Neuronal stem cell (in vitro differentiated cells): Measurements from ENCODE around the gene IDI2.

Experiments
- DNase-seq: peaks from one replicate; pipeline ENCODE4 v3.0.0-alpha.2; 2013; ENCODE audit warnings: low spot score
- H2AFZ ChIP-seq: one replicate; pipeline ENCODE4 v1.6.1; 2013; ENCODE audit warnings: mild to moderate bottlenecking, low read length, inconsistent platforms
- H2AK5ac ChIP-seq: 2 replicates; pipeline ENCODE4 v1.6.1; 2013; ENCODE audit warnings: low read depth, mild to moderate bottlenecking, inconsistent platforms, low read length, moderate library complexity, mixed read lengths
- H2BK120ac ChIP-seq: 2 replicates; pipeline ENCODE4 v1.6.1; 2013; ENCODE audit warnings: low read depth, mild to moderate bottlenecking, inconsistent platforms, low read length, moderate library complexity, mixed read lengths
- H2BK12ac ChIP-seq: one replicate; pipeline ENCODE4 v1.6.1; 2013; ENCODE audit warnings: low read length, inconsistent platforms
- H2BK15ac ChIP-seq: 2 replicates; pipeline ENCODE4 v1.6.1; 2013; ENCODE audit warnings: mild to moderate bottlenecking, low read length, inconsistent platforms, mixed read lengths
- H2BK5ac ChIP-seq: one replicate; pipeline ENCODE4 v1.6.1; 2013; ENCODE audit warnings: inconsistent platforms, mild to moderate bottlenecking, low read length, moderate library complexity
- H3K14ac ChIP-seq: one replicate; pipeline ENCODE4 v1.6.1; 2013; ENCODE audit warnings: low read length, inconsistent platforms
- H3K18ac ChIP-seq: 2 replicates; pipeline ENCODE4 v1.6.1; 2013; ENCODE audit warnings: low read length, inconsistent platforms
- H3K23ac ChIP-seq: 2 replicates; pipeline ENCODE4 v1.6.1; 2013; ENCODE audit warnings: low read depth, mild to moderate bottlenecking, mixed read lengths, low read length, inconsistent platforms; ENCODE audit not compliant: poor library complexity
- H3K27ac ChIP-seq: replicated peaks from 3 replicates; pipeline ENCODE4 v1.5.1; 2013; ENCODE audit warnings: low read length, inconsistent platforms
- H3K27me3 ChIP-seq, 3 experiments: 2 replicates each; pipeline ENCODE4 v1.6.1; 2013; ENCODE audit warnings: low read length in 3 of 3, mild to moderate bottlenecking in 2 of 3, inconsistent platforms in 1 of 3, low read depth in 1 of 3, mixed read lengths in 1 of 3, moderate library complexity in 1 of 3; ENCODE audit not compliant: control insufficient read depth in 3 of 3, insufficient read depth in 3 of 3
- H3K36me3 ChIP-seq, 2 donors: replicated peaks in 1 of 2; 2 replicates each; pipeline ENCODE4 v1.6.1; 2013; ENCODE audit warnings: low read length in 2 of 2; ENCODE audit not compliant: control insufficient read depth in 2 of 2, insufficient read depth in 2 of 2
- H3K4ac ChIP-seq: 2 replicates; pipeline ENCODE4 v1.6.1; 2013; ENCODE audit warnings: inconsistent platforms, mild to moderate bottlenecking, low read length, moderate library complexity
- H3K4me1 ChIP-seq, 2 donors: 1 replicate in 1 of 2; 2 replicates in 1 of 2; pipeline ENCODE4 v1.6.1; 2013; ENCODE audit warnings: low read length in 2 of 2, low read depth in 1 of 2; ENCODE audit not compliant: control insufficient read depth in 2 of 2, insufficient read depth in 1 of 2
- H3K4me2 ChIP-seq: one replicate; pipeline ENCODE4 v1.6.1; 2013; ENCODE audit warnings: mild to moderate bottlenecking, low read length, inconsistent platforms; ENCODE audit not compliant: insufficient read depth, poor library complexity, severe bottlenecking
- H3K4me3 ChIP-seq, 2 donors: 2 replicates each; pipeline ENCODE4 v1.5.1; 2013; ENCODE audit warnings: low read length in 2 of 2, mild to moderate bottlenecking in 2 of 2, inconsistent platforms in 1 of 2, moderate library complexity in 1 of 2
- H3K79me1 ChIP-seq: one replicate; pipeline ENCODE4 v1.6.1; 2013; ENCODE audit warnings: low read depth, mild to moderate bottlenecking, inconsistent platforms, low read length, moderate library complexity
- H3K9ac ChIP-seq: one replicate; pipeline ENCODE4 v1.6.1; 2013; ENCODE audit warnings: mild to moderate bottlenecking, low read depth, low read length, inconsistent platforms; ENCODE audit not compliant: poor library complexity
- H3K9me3 ChIP-seq, 2 donors: replicated peaks in 1 of 2; 2 replicates each; pipeline versions ENCODE3 to v1.6.1; 2013; ENCODE audit warnings: low read length in 2 of 2, mild to moderate bottlenecking in 2 of 2, inconsistent platforms in 1 of 2, low read depth in 1 of 2, mixed read lengths in 1 of 2, moderate library complexity in 1 of 2; ENCODE audit not compliant: control insufficient read depth in 2 of 2, insufficient read depth in 1 of 2
- H4K8ac ChIP-seq: one replicate; pipeline ENCODE4 v1.6.1; 2013; ENCODE audit warnings: low read depth, mild to moderate bottlenecking, inconsistent platforms, low read length, moderate library complexity
- H4K91ac ChIP-seq: one replicate; pipeline ENCODE4 v1.6.1; 2013; ENCODE audit warnings: low read length, low read depth, mild to moderate bottlenecking, inconsistent platforms; ENCODE audit not compliant: poor library complexity
- WGBS, 2 donors: extraction: QIAGEN DNeasy Blood & Tissue Kit; methylation state at CpG; one replicate each; pipeline ENCODE4 v1.1.7; 2013; ENCODE audit warnings: missing lambda C conversion rate in 2 of 2, mixed read lengths in 1 of 2; ENCODE audit not compliant: insufficient read length in 2 of 2, insufficient replicate concordance in 1 of 2; ENCODE audit errors: extremely low coverage in 2 of 2; 5-methylcytosine and 5-hydroxymethylcytosine counted together

IDI2 gene

GRCh38 chr10:997266-998022, 28.2 kb downstream of the IDI2 start:
- no peak overlapping the region for H2BK12ac ChIP-seq

DNA sequence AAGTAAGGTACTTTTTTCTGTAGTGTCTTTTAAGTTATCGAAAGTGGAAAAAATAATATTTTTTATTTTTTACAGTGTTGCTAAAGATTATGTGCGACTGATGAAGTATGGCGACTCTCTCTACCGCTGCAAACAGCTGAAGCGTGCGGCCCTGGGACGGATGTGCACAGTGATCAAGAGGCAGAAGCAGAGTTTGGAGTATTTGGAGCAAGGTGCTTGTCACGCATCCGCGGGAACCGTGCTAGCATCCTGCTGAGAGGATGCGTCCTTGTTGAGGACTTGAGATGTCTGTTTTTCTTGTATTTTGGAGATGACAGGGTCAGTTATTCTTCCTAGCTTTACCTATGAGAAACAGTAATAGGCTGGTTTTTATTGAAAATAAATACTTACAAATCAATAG, 29.6 kb downstream of the IDI2 start:
- Histone ChIP-seq H3K18ac (no peak overlapping the region), H3K27ac (no peak overlapping the region), H2BK12ac (no peak overlapping the region), H3K9ac (no peak overlapping the region), H3K9me3 (peaks cover 3 to 7% of the 10 kb centered on the region in 2 donors), H2BK5ac (no peak overlapping the region), H3K23ac (no peak overlapping the region), H4K91ac (no peak overlapping the region), H2BK15ac (no peak overlapping the region), H2AK5ac (no peak overlapping the region), H3K4me2 (no peak overlapping the region), H4K8ac (no peak overlapping the region), H2BK120ac (no peak overlapping the region), H3K14ac (no peak overlapping the region), H2AFZ (no peak overlapping the region), H3K79me1 (peaks cover 2% of the 10 kb centered on the region), H3K27me3 (no peaks in the 10 kb centered on the region), H3K4me3 (no peak overlapping the region), H3K4ac (no peak overlapping the region), H3K36me3 (peaks cover 48 to 90% of the 10 kb centered on the region in 2 donors), H3K4me1 (no peaks in the 10 kb centered on the region)
- WGBS, 2 donors, result no CpG with 5 or more reads among the region's 12 CpGs
- DNase-seq, result no peak

More at GRCh38 chr10:997266-998022, 28.2 kb downstream of the IDI2 start:
- H2BK5ac ChIP-seq, result no peak overlapping the region
- H3K27me3 ChIP-seq, result no peaks in the 10 kb centered on the region
- H2BK15ac ChIP-seq, result no peak overlapping the region
- H2BK120ac ChIP-seq, result no peak overlapping the region
- H3K18ac ChIP-seq, result no peak overlapping the region
- H4K91ac ChIP-seq, result no peak overlapping the region
- no peak overlapping the region for H2AK5ac ChIP-seq
- peaks cover 2% of the 10 kb centered on the region for H3K79me1 ChIP-seq
- no peak overlapping the region for H3K27ac ChIP-seq
- H3K4me1 ChIP-seq, result no peaks in the 10 kb centered on the region
- no peak overlapping the region for H2AFZ ChIP-seq
- no peak overlapping the region for H3K4ac ChIP-seq
- no peak for DNase-seq
- H3K14ac ChIP-seq, result no peak overlapping the region
- no peak overlapping the region for H3K4me2 ChIP-seq
- no peak overlapping the region for H3K4me3 ChIP-seq
- H4K8ac ChIP-seq, result no peak overlapping the region
- WGBS, 2 donors, result no CpG with 5 or more reads among the region's 19 CpGs
- H3K9ac ChIP-seq, result no peak overlapping the region
- peaks cover 3 to 19% of the 10 kb centered on the region in 2 donors for H3K9me3 ChIP-seq
- H3K23ac ChIP-seq, result no peak overlapping the region
- H3K36me3 ChIP-seq, result peaks cover 52 to 99% of the 10 kb centered on the region in 2 donors

- H3K79me1 ChIP-seq, result peaks cover 2% of the 10 kb centered on the region
- peak overlapping the region; percentile 22 for H3K9ac ChIP-seq
- no peak overlapping the region for H2BK5ac ChIP-seq
- no peak overlapping the region for H2AFZ ChIP-seq
- no peak overlapping the region for H2BK120ac ChIP-seq
- no peak overlapping the region for H2BK15ac ChIP-seq
- H3K9me3 ChIP-seq, result peaks cover under 1 to 3% of the 10 kb centered on the region in 2 donors
- no CpG with 5 or more reads among the region's 7 CpGs for WGBS, 2 donors
- H3K27me3 ChIP-seq, result no peaks in the 10 kb centered on the region
- H3K23ac ChIP-seq, result no peak overlapping the region
- no peaks in the 10 kb centered on the region for H3K4me1 ChIP-seq
- no peak overlapping the region for H3K4ac ChIP-seq
- no peak overlapping the region for H4K8ac ChIP-seq
- DNase-seq, result no peak
- H2BK12ac ChIP-seq, result no peak overlapping the region
- H3K27ac ChIP-seq, result no peak overlapping the region
- peaks cover 46 to 90% of the 10 kb centered on the region in 2 donors for H3K36me3 ChIP-seq
- H3K4me2 ChIP-seq, result no peak overlapping the region
- H3K14ac ChIP-seq, result no peak overlapping the region
- H3K18ac ChIP-seq, result no peak overlapping the region
- no peak overlapping the region for H4K91ac ChIP-seq
- H2AK5ac ChIP-seq, result no peak overlapping the region
- no peak overlapping the region for H3K4me3 ChIP-seq
Measured at GRCh38 chr10:995559-995926, 30.1 kb downstream of the IDI2 start.

DNA sequence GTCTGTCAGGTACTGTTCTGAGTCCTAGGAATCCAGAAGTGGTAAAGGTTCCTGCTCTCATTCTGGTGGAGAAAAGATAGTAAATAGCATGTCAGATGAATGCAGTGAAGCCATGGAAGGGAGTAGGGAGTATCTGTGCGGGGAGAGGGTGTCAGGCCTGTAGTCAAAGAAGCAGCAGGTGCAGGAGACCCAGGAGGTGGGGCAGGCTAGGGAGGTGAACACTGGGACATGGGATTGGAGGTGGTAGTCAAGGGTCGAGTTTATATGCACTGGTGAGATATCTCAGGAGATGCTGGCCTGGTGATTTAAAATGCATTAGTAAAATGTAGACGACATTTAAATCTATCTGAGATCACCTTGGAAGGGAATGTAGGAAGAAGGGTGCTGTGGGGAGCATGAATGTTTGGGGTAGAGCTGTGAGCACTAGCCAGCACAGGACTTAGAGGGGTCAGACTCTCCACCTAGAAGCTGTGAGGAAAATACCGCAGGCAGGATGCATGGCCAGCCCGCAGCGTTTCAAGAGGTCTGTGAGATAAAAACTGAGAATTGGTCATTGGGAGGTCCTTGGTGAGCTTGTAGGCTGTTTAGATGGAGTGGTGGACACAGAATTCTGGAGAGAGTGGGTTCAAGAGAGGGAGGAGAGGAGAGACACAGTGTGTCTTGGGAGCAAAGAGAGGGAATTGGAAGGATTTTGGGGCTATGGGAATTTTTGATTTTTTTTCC, 30.7 kb downstream of the IDI2 start:
- Histone ChIP-seq H3K23ac (no peak overlapping the region), H3K27ac (no peak overlapping the region), H3K4ac (no peak overlapping the region), H3K36me3 (peaks cover 44 to 89% of the 10 kb centered on the region in 2 donors), H2AFZ (no peak overlapping the region), H3K4me3 (no peak overlapping the region), H3K14ac (no peak overlapping the region), H2BK120ac (no peak overlapping the region), H2BK15ac (no peak overlapping the region), H2BK5ac (no peak overlapping the region), H3K9ac (no peak overlapping the region), H4K91ac (no peak overlapping the region), H4K8ac (no peak overlapping the region), H3K79me1 (peaks cover 2% of the 10 kb centered on the region), H3K4me1 (no peaks in the 10 kb centered on the region), H2AK5ac (no peak overlapping the region), H3K27me3 (no peaks in the 10 kb centered on the region), H2BK12ac (no peak overlapping the region), H3K18ac (no peak overlapping the region), H3K4me2 (no peak overlapping the region), H3K9me3 (no peaks in the 10 kb centered on the region)
- DNase-seq, result no peak
- WGBS, 2 donors, result no CpG with 5 or more reads among the region's 6 CpGs
